Measurements from ENCODE around the gene COX8C. TPM values are rescaled to one million over a fixed set of nuclear protein-coding genes. Genes with fewer than 3 reads are reported as not detected.

COX8C gene
- total and polyA plus RNA-seq, 2 of the 8 experiments (the other 6 are each of a cell fraction or from before 2014, with no cell fraction given): not detected

DNA sequence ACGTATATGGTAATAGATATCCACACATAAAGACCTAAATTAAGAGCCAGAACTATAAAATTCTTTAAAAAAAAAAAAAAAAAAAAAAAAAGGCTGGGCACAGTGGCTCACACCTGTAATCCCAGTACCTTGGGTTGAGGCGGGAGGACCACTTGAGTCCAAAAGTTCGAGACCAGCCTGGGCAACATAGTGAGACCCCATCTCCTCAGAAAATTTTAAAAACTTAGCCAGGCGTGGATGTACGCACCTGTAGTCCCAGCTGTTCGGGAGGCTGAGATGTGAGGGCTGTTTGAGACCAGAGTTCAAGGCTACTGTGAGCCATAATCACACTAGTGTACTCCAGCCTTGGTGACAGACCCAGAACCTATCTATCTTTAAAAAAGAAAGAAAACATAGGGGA is 18.4 kb upstream of the COX8C start:
- H4K5ac ChIP-seq (ENCODE audit: insufficient read length, low read depth, low read length): no peak overlapping the region
- TF ChIP-seq BACH1 (IDR thresholded peaks at IDR 0.05; ENCODE audit: low read length): no peak
- TF ChIP-seq TAF7 (optimal IDR thresholded peaks at IDR 0.05; ENCODE audit: borderline replicate concordance, low read depth, low read length): no peak
- TF ChIP-seq ZNF274 (IDR thresholded peaks at IDR 0.05; ENCODE audit: borderline replicate concordance, extremely low read depth, low read length): no peak
- no peak for TF ChIP-seq POU5F1 (IDR thresholded peaks at IDR 0.05; ENCODE audit: low read depth, low read length)
- TF ChIP-seq, protein P1, sequence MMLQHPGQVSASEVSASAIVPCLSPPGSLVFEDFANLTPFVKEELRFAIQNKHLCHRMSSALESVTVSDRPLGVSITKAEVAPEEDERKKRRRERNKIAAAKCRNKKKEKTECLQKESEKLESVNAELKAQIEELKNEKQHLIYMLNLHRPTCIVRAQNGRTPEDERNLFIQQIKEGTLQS (IDR thresholded peaks at IDR 0.05; ENCODE audit: insufficient read depth, low read depth, low read length): no peak
- TF ChIP-seq KDM4A (IDR thresholded peaks at IDR 0.05; ENCODE audit: low read depth, low read length, severe bottlenecking): no peak
- TF ChIP-seq ASH2L (IDR thresholded peaks at IDR 0.05; ENCODE audit: low read length): no peak
- no peak overlapping the region for H2BK5ac ChIP-seq (ENCODE audit: low read depth, low read length)
- H3K4me3 ChIP-seq (ENCODE audit: extremely low read depth in 1 of 4, insufficient read depth in 2 of 4, low read depth in 3 of 4, low read length in 4 of 4): no peak overlapping the region
- no peak overlapping the region for H4K91ac ChIP-seq (replicated peaks; ENCODE audit: insufficient read length, low read length)
- H2AK5ac ChIP-seq (ENCODE audit: low read depth, low read length): no peak overlapping the region
- H3K4ac ChIP-seq (replicated peaks; ENCODE audit: insufficient read length, low read depth, low read length): no peak overlapping the region
- H3K9me3 ChIP-seq (ENCODE audit: insufficient read depth in 2 of 2, low read depth in 1 of 2, low read length in 1 of 2): no peaks in the 10 kb centered on the region
- H3K27ac ChIP-seq (ENCODE audit: low read depth, low read length): no peak overlapping the region
- H2BK12ac ChIP-seq (ENCODE audit: low read depth, low read length): no peak overlapping the region
- ChIA-PET POLR2A (ENCODE audit: partially characterized antibody) (no interaction called here), CTCF (ENCODE audit: partially characterized antibody) (no interaction called here)
- no peak overlapping the region for H2BK15ac ChIP-seq (ENCODE audit: low read length)
- H2AFZ ChIP-seq (ENCODE audit: low read length): no peak overlapping the region
- no peak overlapping the region for H3K56ac ChIP-seq (replicated peaks; ENCODE audit: insufficient read length, low read depth, low read length)
- no peak overlapping the region for H4K8ac ChIP-seq (ENCODE audit: extremely low read depth, insufficient read depth, low read length)
- no peak overlapping the region for H2BK20ac ChIP-seq (ENCODE audit: low read length)
- H3K23me2 ChIP-seq (ENCODE audit: low read depth, low read length): peaks cover 7% of the 10 kb centered on the region
- H3K36me3 ChIP-seq (ENCODE audit: control insufficient read depth in 2 of 4, insufficient read depth in 4 of 4, low read length in 3 of 4): no peaks in the 10 kb centered on the region
- no peak overlapping the region for H3K4me2 ChIP-seq (ENCODE audit: insufficient read depth in 1 of 2, low read depth in 2 of 2, low read length in 2 of 2)
- H3K27me3 ChIP-seq (replicated peaks in 1 of 4; ENCODE audit: control insufficient read depth in 3 of 4, extremely low read depth in 1 of 4, insufficient read depth in 3 of 4, low read length in 3 of 4): no peaks in the 10 kb centered on the region
- H2BK120ac ChIP-seq (replicated peaks; ENCODE audit: low read depth, low read length): no peak overlapping the region
- H3K9ac ChIP-seq (replicated peaks in 1 of 4; ENCODE audit: extremely low read depth in 1 of 4, low read depth in 3 of 4, low read length in 3 of 4): no peak overlapping the region
- peaks cover 2 to 23% of the 10 kb centered on the region in 2 experiments for H4K20me1 ChIP-seq (replicated peaks in 1 of 2; ENCODE audit: control insufficient read depth in 1 of 2, insufficient read depth in 2 of 2, low read length in 2 of 2)
- H3K14ac ChIP-seq (ENCODE audit: insufficient read length): no peak overlapping the region
- H3K79me1 ChIP-seq (ENCODE audit: low read depth, low read length): peaks cover 6% of the 10 kb centered on the region; the same call in 1 of the 2 replicates
- H3K4me1 ChIP-seq (replicated peaks in 1 of 4; ENCODE audit: control insufficient read depth in 3 of 4, insufficient read depth in 4 of 4, low read length in 3 of 4): peaks cover 0 to 4% (median 1%) of the 10 kb centered on the region in 4 experiments; a peak in 2 of 7 replicates
- 91% methylated on average over 5 of the region's 6 CpGs; no CpG with 5 or more reads in 1 of the 2 experiments for WGBS, 2 experiments (ENCODE audit: extremely low coverage in 1 of 2, insufficient coverage in 1 of 2, insufficient read length in 1 of 2, insufficient replicate concordance in 2 of 2, low coverage in 1 of 2, low lambda C conversion rate in 2 of 2, missing lambda C conversion rate in 1 of 2)
- no peak overlapping the region for H3K18ac ChIP-seq (ENCODE audit: extremely low read depth, low read length)
- DNase-seq (ENCODE audit: low read depth in 1 of 2, low spot score in 2 of 2) (no peak), FAIRE-seq (no peak)
- no peak overlapping the region for H3K23ac ChIP-seq (ENCODE audit: insufficient read length)
- peaks cover 19 to 88% of the 10 kb centered on the region in 2 experiments for H3K79me2 ChIP-seq (ENCODE audit: control insufficient read depth in 1 of 2, insufficient read depth in 2 of 2, low read length in 2 of 2)

Data from H1 (cell line).